Measurements from ENCODE around the gene CBLB.

CBLB gene

GRCh38 chr3:105649480-105649879 is 219.3 kb downstream of the CBLB start:
- H3K4me3 ChIP-seq = no peak overlapping the region
- no peak for TF ChIP-seq CTCF (IDR thresholded peaks at IDR 0.05)
- no peaks in the 10 kb centered on the region for H3K36me3 ChIP-seq
- no peak for DNase-seq
- H3K27ac ChIP-seq = no peak overlapping the region
- H3K27me3 ChIP-seq = no peaks in the 10 kb centered on the region
- no peaks in the 10 kb centered on the region for H3K9me3 ChIP-seq
- H3K4me1 ChIP-seq = no peaks in the 10 kb centered on the region
- intact Hi-C loops (cut with DNase I; ENCODE audit: low total_unique reads) = no loop called here

DNA sequence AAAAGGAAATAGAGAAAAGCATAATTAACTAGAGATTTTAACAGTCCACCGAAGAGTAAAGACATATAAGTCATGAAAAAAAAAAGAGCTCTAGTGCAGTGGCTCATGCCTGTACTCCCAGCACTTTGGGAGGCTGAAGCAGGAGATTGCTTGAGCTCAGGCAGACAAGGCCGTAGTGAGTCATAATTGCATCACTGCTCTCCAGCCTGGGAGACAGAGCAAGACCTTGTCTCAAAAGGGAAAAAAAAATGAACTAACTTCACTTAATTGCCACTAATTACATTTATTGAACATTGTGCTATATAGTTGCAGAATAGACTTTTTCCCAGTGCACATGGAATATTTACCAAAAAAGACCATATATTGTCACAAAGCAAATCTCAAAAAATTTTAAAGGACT is 221.8 kb downstream of the CBLB start:
- Histone ChIP-seq H3K9me3 (no peaks in the 10 kb centered on the region), H3K36me3 (no peaks in the 10 kb centered on the region), H3K27me3 (no peaks in the 10 kb centered on the region), H3K4me3 (no peak overlapping the region), H3K27ac (no peak overlapping the region), H3K4me1 (no peaks in the 10 kb centered on the region)
- no peak for DNase-seq
- no peak for TF ChIP-seq CTCF (IDR thresholded peaks at IDR 0.05)
- intact Hi-C loops (cut with DNase I; ENCODE audit: low total_unique reads) = no loop called here

DNA sequence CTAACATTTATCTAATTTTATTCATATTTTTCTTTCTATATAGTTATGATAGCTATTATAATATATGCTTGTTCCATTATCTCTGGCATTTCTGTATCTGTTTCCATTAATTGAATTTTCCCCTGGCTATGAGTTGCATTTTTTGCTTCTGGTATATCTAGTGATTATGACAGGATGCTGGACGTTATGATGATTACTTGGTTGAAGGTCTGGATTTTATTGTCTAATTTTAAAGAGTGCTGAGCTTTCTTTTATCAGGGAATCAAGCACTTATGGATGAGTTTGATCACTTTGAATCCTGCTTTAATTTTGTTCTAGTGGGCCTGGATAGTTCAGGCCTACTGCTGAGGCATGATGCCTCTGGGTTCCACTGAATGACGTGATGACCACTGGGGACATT is 229.7 kb downstream of the CBLB start:
- Histone ChIP-seq H3K27me3 (no peaks in the 10 kb centered on the region), H3K36me3 (no peaks in the 10 kb centered on the region), H3K4me1 (no peaks in the 10 kb centered on the region), H3K9me3 (no peaks in the 10 kb centered on the region), H3K4me3 (no peak overlapping the region), H3K27ac (no peak overlapping the region)
- no peak for DNase-seq
- intact Hi-C loops (cut with DNase I; ENCODE audit: low total_unique reads) = no loop called here
- no peak for TF ChIP-seq CTCF (IDR thresholded peaks at IDR 0.05)

DNA sequence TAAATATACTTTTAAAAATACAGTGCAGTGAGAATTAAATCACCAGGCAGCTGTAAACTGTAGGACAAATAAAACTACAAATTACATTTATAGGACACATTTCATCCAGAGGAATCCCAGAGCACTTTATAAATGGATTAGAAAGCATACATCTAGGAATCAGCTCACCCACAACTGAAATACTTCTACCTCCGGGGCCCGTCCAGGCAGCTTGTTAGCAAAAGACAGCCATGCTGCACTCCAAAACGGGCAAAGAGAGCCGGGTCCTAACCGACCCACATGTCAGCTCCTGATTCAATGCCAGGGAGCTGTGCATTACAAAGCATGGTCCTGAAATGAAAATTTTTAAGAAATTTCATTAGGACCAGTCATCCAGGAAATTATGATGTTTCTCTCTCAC is 234.1 kb downstream of the CBLB start:
- no peak for DNase-seq
- no peak for TF ChIP-seq CTCF (IDR thresholded peaks at IDR 0.05)
- intact Hi-C loops (cut with DNase I; ENCODE audit: low total_unique reads) = no loop called here

GRCh38 chr3:105629718-105630117 is 239.1 kb downstream of the CBLB start:
- Histone ChIP-seq H3K4me1 (no peaks in the 10 kb centered on the region), H3K36me3 (no peaks in the 10 kb centered on the region), H3K27ac (no peak overlapping the region), H3K4me3 (no peak overlapping the region), H3K9me3 (no peaks in the 10 kb centered on the region), H3K27me3 (no peaks in the 10 kb centered on the region)
- intact Hi-C loops (cut with DNase I; ENCODE audit: low total_unique reads) = no loop called here
- TF ChIP-seq CTCF (IDR thresholded peaks at IDR 0.05) = no peak
- no peak for DNase-seq

More for the DNA sequence above, 234.1 kb downstream of the CBLB start:
- no peaks in the 10 kb centered on the region for H3K4me1 ChIP-seq
- no peak overlapping the region for H3K4me3 ChIP-seq
- no peaks in the 10 kb centered on the region for H3K9me3 ChIP-seq
- H3K36me3 ChIP-seq = no peaks in the 10 kb centered on the region
- no peaks in the 10 kb centered on the region for H3K27me3 ChIP-seq
- no peak overlapping the region for H3K27ac ChIP-seq

DNA sequence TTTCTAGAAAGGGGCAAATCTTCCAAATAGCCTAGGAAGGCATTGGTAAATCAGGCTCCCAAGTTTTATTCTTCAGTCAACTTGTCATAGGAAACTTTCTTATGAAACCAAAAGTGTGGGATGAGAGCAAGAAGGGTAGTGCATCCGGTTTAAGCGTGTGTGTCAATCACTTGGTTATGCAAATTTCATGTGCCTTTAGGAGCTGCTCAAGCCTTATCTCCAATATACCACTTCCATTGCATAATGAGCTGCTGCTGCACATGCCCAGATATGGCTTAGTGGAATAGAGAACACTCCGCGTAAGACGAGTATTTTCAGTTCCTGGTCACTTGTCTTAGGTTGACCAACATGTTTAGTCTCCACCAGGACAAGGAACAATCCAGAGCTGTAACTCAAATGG is 242.1 kb downstream of the CBLB start:
- Histone ChIP-seq H3K4me1 (no peaks in the 10 kb centered on the region), H3K9me3 (no peaks in the 10 kb centered on the region)

More for the DNA sequence above, 242.1 kb downstream of the CBLB start:
- Histone ChIP-seq H3K27me3 (no peaks in the 10 kb centered on the region), H3K36me3 (no peaks in the 10 kb centered on the region), H3K27ac (no peak overlapping the region), H3K4me3 (no peak overlapping the region)
- TF ChIP-seq CTCF (IDR thresholded peaks at IDR 0.05) = no peak
- intact Hi-C loops (cut with DNase I; ENCODE audit: low total_unique reads) = no loop called here
- DNase-seq = no peak

Measured in tibial artery (tissue), 4 donors.